HG02884 (cell line): ENCODE measurements around the gene CLIC5.

Experiments used
- ATAC-seq: cut with Tn5 transposase; IDR thresholded peaks from one replicate; pipeline ENCODE4 v1.9.1; 2021; ENCODE audit warnings: mild to moderate bottlenecking, moderate library complexity; ENCODE audit not compliant: unreplicated experiment

CLIC5 gene

GRCh38 chr6:45900808-45901752, 114.6 kb downstream of the CLIC5 start:
- no peak for ATAC-seq

- ATAC-seq: no peak
Observed at GRCh38 chr6:45899683-45899946, 116.0 kb downstream of the CLIC5 start.

GRCh38 chr6:45898941-45899682, 116.5 kb downstream of the CLIC5 start:
- no peak for ATAC-seq

GRCh38 chr6:45896783-45897441, 118.7 kb downstream of the CLIC5 start:
- ATAC-seq: no peak

GRCh38 chr6:45895569-45895968, 120.1 kb downstream of the CLIC5 start:
- ATAC-seq: no peak

- ATAC-seq: no peak
Observed at GRCh38 chr6:45892696-45893245, 122.9 kb downstream of the CLIC5 start.

GRCh38 chr6:45892196-45892595, 123.5 kb downstream of the CLIC5 start:
- no peak for ATAC-seq

GRCh38 chr6:45886776-45887175, 128.9 kb downstream of the CLIC5 start:
- ATAC-seq: no peak

GRCh38 chr6:45884336-45884735, 131.3 kb downstream of the CLIC5 start:
- ATAC-seq: no peak

GRCh38 chr6:45882671-45883070, 133.0 kb downstream of the CLIC5 start:
- no peak for ATAC-seq

- ATAC-seq: no peak
Observed at GRCh38 chr6:45881705-45882467, 133.8 kb downstream of the CLIC5 start.

- no peak for ATAC-seq
Observed at GRCh38 chr6:45880676-45881075, 135.0 kb downstream of the CLIC5 start.

- ATAC-seq: no peak
Observed at GRCh38 chr6:45880159-45880558, 135.5 kb downstream of the CLIC5 start.

- ATAC-seq: no peak
Observed at GRCh38 chr6:45877970-45878590, 137.6 kb downstream of the CLIC5 start.

GRCh38 chr6:45872827-45873365, 142.8 kb downstream of the CLIC5 start:
- ATAC-seq: no peak

GRCh38 chr6:45870531-45870930, 145.1 kb downstream of the CLIC5 start:
- ATAC-seq: no peak

- no peak for ATAC-seq
Observed at GRCh38 chr6:45864651-45865050, 151.0 kb downstream of the CLIC5 start.

- no peak for ATAC-seq
Observed at GRCh38 chr6:45858691-45859090, 157.0 kb downstream of the CLIC5 start.

- no peak for ATAC-seq
Observed at GRCh38 chr6:45857827-45858226, 157.8 kb downstream of the CLIC5 start.
